OCI-LY7 (cell line): ENCODE measurements around the gene FNTB.

ENCODE experiments used
- EZH2phosphoT487 ChIP-seq: fragments of 200-600 bp; sonication (generic); IDR thresholded peaks from 2 replicates; pipeline ENCODE4 v1.6.1; 2018; ENCODE audit warnings: low read depth, borderline replicate concordance, mild to moderate bottlenecking, mixed run types, antibody characterized with exemption, low read length, moderate library complexity, mixed read lengths
- TF ChIP-seq, protein P1 (sequence below): fragments of 200-600 bp; sonication (generic); conservative IDR thresholded peaks from 2 replicates; pipeline ENCODE4 v1.5.1; 2014; ENCODE audit warnings: mild to moderate bottlenecking, antibody characterized with exemption, low read length, moderate library complexity, mixed read lengths

DNA sequence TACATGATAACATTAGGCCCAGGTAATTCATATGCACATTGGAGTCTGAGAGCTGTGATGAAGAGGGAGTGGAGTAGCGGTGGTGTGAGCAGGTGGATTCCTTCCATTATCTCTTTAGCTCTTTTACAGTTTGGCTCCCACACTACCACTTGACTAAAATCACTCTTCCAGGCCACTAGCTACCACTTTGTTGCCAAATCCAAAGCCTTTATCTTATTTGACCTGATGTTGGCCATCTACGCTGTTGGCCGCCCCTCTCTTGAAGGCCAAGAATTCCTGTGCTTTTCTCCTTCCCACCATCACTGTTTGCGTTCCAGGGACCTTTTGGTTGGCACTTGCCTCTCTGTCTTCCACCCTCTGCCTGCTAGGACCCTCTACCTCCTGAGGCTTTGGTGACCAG lies 119.6 kb downstream of the FNTB start:
- TF ChIP-seq, protein P1, sequence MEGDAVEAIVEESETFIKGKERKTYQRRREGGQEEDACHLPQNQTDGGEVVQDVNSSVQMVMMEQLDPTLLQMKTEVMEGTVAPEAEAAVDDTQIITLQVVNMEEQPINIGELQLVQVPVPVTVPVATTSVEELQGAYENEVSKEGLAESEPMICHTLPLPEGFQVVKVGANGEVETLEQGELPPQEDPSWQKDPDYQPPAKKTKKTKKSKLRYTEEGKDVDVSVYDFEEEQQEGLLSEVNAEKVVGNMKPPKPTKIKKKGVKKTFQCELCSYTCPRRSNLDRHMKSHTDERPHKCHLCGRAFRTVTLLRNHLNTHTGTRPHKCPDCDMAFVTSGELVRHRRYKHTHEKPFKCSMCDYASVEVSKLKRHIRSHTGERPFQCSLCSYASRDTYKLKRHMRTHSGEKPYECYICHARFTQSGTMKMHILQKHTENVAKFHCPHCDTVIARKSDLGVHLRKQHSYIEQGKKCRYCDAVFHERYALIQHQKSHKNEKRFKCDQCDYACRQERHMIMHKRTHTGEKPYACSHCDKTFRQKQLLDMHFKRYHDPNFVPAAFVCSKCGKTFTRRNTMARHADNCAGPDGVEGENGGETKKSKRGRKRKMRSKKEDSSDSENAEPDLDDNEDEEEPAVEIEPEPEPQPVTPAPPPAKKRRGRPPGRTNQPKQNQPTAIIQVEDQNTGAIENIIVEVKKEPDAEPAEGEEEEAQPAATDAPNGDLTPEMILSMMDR: no peak
- no peak for TF ChIP-seq EZH2phosphoT487
